H1 (cell line): ENCODE results near the gene BTBD3. TPM values are rescaled to one million over a fixed set of nuclear protein-coding genes. Genes with fewer than 3 reads are reported as not detected.

ENCODE experiments used
- CTCF ChIA-PET: fragments of 300-600 bp; sonication (Branson Sonifier 250); formaldehyde crosslinking; loops from one replicate; lab custom pipeline; 2021; ENCODE audit not compliant: partially characterized antibody; lab: Charles Lee
- POLR2A ChIA-PET: fragments of 300-600 bp; sonication (Branson Sonifier 250); formaldehyde crosslinking; loops from one replicate; lab custom pipeline; 2021; ENCODE audit warnings: inconsistent platforms; ENCODE audit not compliant: partially characterized antibody; lab: Charles Lee
- DNase-seq, 2 experiments: peaks; one replicate each; pipeline versions ENCODE4 v3.0.0 to v3.0.0-alpha.2; 2010 to 2022; ENCODE audit warnings: low spot score in 2 of 2, low read depth in 1 of 2, mixed read lengths in 1 of 2
- FAIRE-seq: peaks from 2 replicates; lab custom pipeline; 2011; peaks lifted over from hg19 to GRCh38; lab: Jason Lieb, UNC
- H2AFZ ChIP-seq: 2 replicates; pipeline ENCODE4 v1.8.1; 2012; ENCODE audit warnings: low read length, inconsistent platforms
- H2AK5ac ChIP-seq: 2 replicates; pipeline ENCODE4 v1.6.1; 2013; ENCODE audit warnings: low read depth, low read length
- H2BK120ac ChIP-seq: replicated peaks from 2 replicates; pipeline ENCODE3; 2013; ENCODE audit warnings: low read depth, low read length, inconsistent platforms
- H2BK12ac ChIP-seq: 2 replicates; pipeline ENCODE4 v1.6.1; 2013; ENCODE audit warnings: low read depth, low read length
- H2BK15ac ChIP-seq: 2 replicates; pipeline ENCODE4 v1.6.1; 2013; ENCODE audit warnings: low read length
- H2BK20ac ChIP-seq: 2 replicates; pipeline ENCODE4 v1.6.1; 2013; ENCODE audit warnings: low read length
- H2BK5ac ChIP-seq: 2 replicates; pipeline ENCODE4 v1.6.1; 2013; ENCODE audit warnings: low read depth, low read length
- H3K14ac ChIP-seq: 2 replicates; pipeline ENCODE4 v1.6.1; 2013; ENCODE audit warnings: inconsistent platforms; ENCODE audit not compliant: insufficient read length
- H3K18ac ChIP-seq: 2 replicates; pipeline ENCODE4 v1.6.1; 2013; ENCODE audit warnings: low read length; ENCODE audit errors: extremely low read depth
- H3K23ac ChIP-seq: 2 replicates; pipeline ENCODE4 v1.6.1; 2013; ENCODE audit warnings: inconsistent platforms; ENCODE audit not compliant: insufficient read length
- H3K23me2 ChIP-seq: 2 replicates; pipeline ENCODE4 v1.6.1; 2013; ENCODE audit warnings: low read depth, low read length
- H3K27ac ChIP-seq: 2 replicates; pipeline ENCODE4 v1.6.1; 2011; ENCODE audit warnings: low read depth, low read length, inconsistent platforms
- H3K27me3 ChIP-seq, 4 experiments: replicated peaks in 1 of 4; 1 replicate in 1 of 4; 2 replicates in 3 of 4; pipeline versions ENCODE4 v1.6.1 to v1.8.1; 2011 to 2013; ENCODE audit warnings: low read length in 3 of 4, mild to moderate bottlenecking in 3 of 4, inconsistent platforms in 2 of 4, mixed read lengths in 2 of 4, moderate library complexity in 1 of 4; ENCODE audit not compliant: control insufficient read depth in 3 of 4, insufficient read depth in 3 of 4; ENCODE audit errors: extremely low read depth in 1 of 4
- H3K36me3 ChIP-seq, 4 experiments: 2 replicates each; pipeline versions ENCODE4 v1.6.1 to v1.8.1; 2011 to 2013; ENCODE audit warnings: mild to moderate bottlenecking in 4 of 4, low read length in 3 of 4, moderate library complexity in 2 of 4, control low read depth in 1 of 4, inconsistent platforms in 1 of 4; ENCODE audit not compliant: insufficient read depth in 4 of 4, control insufficient read depth in 2 of 4
- H3K4ac ChIP-seq: replicated peaks from 2 replicates; pipeline ENCODE3; 2013; ENCODE audit warnings: low read length, low read depth, mixed read lengths, inconsistent platforms; ENCODE audit not compliant: insufficient read length
- H3K4me1 ChIP-seq, 4 experiments: replicated peaks in 1 of 4; 1 replicate in 1 of 4; 2 replicates in 3 of 4; pipeline versions ENCODE4 v1.6.1 to v1.8.1; 2011 to 2013; ENCODE audit warnings: low read length in 3 of 4, inconsistent platforms in 2 of 4, mixed read lengths in 1 of 4; ENCODE audit not compliant: insufficient read depth in 4 of 4, control insufficient read depth in 3 of 4
- H3K4me2 ChIP-seq, 2 experiments: 2 replicates each; pipeline versions ENCODE4 v1.6.1 to v1.8.1; 2011 to 2013; ENCODE audit warnings: low read depth in 2 of 2, low read length in 2 of 2, control low read depth in 1 of 2, inconsistent platforms in 1 of 2, mild to moderate bottlenecking in 1 of 2; ENCODE audit not compliant: insufficient read depth in 1 of 2
- H3K4me3 ChIP-seq, 4 experiments: fragments of 200-600, 300-600 bp in 1 of 4; sonication (generic), shearing (Covaris generic), sonication (Bioruptor Twin) in 1 of 4; 2 replicates each; pipeline versions ENCODE4 v1.5.1 to v1.8.1; 2011 to 2016; ENCODE audit warnings: low read length in 4 of 4, low read depth in 3 of 4, control low read depth in 2 of 4, inconsistent platforms in 2 of 4, mild to moderate bottlenecking in 2 of 4, mixed read lengths in 1 of 4, moderate library complexity in 1 of 4; ENCODE audit not compliant: insufficient read depth in 2 of 4; ENCODE audit errors: extremely low read depth in 1 of 4
- H3K56ac ChIP-seq: replicated peaks from 2 replicates; pipeline ENCODE3; 2013; ENCODE audit warnings: low read depth, mild to moderate bottlenecking, mixed read lengths, low read length, inconsistent platforms; ENCODE audit not compliant: insufficient read length
- H3K79me1 ChIP-seq: 2 replicates; pipeline ENCODE4 v1.6.1; 2013; ENCODE audit warnings: low read depth, low read length, control low read depth
- H3K79me2 ChIP-seq, 2 experiments: 2 replicates each; pipeline versions ENCODE4 v1.6.1 to v1.8.1; 2012 to 2013; ENCODE audit warnings: low read length in 2 of 2, mild to moderate bottlenecking in 2 of 2, inconsistent platforms in 1 of 2; ENCODE audit not compliant: insufficient read depth in 2 of 2, control insufficient read depth in 1 of 2
- H3K9ac ChIP-seq, 4 experiments: replicated peaks in 1 of 4; 1 replicate in 1 of 4; 2 replicates in 3 of 4; pipeline versions ENCODE4 v1.6.1 to v1.8.1; 2011 to 2013; ENCODE audit warnings: low read depth in 3 of 4, low read length in 3 of 4, control low read depth in 2 of 4, mild to moderate bottlenecking in 2 of 4, moderate library complexity in 2 of 4, inconsistent platforms in 1 of 4; ENCODE audit errors: extremely low read depth in 1 of 4
- H3K9me3 ChIP-seq, 2 experiments: 2 replicates each; pipeline versions ENCODE4 v1.6.1 to v1.8.1; 2012 to 2013; ENCODE audit warnings: mild to moderate bottlenecking in 2 of 2, moderate library complexity in 2 of 2, control low read depth in 1 of 2, inconsistent platforms in 1 of 2, low read depth in 1 of 2, low read length in 1 of 2, mixed read lengths in 1 of 2; ENCODE audit not compliant: insufficient read depth in 2 of 2
- H4K20me1 ChIP-seq, 2 experiments: replicated peaks in 1 of 2; 2 replicates each; pipeline versions ENCODE3 to v1.8.1; 2011 to 2013; ENCODE audit warnings: inconsistent platforms in 2 of 2, low read length in 2 of 2, mild to moderate bottlenecking in 1 of 2; ENCODE audit not compliant: insufficient read depth in 2 of 2, control insufficient read depth in 1 of 2
- H4K5ac ChIP-seq: 2 replicates; pipeline ENCODE4 v1.6.1; 2013; ENCODE audit warnings: low read length, low read depth, mixed read lengths, inconsistent platforms; ENCODE audit not compliant: insufficient read length
- H4K8ac ChIP-seq: 2 replicates; pipeline ENCODE4 v1.8.0; 2013; ENCODE audit warnings: mild to moderate bottlenecking, moderate library complexity, low read length, inconsistent platforms; ENCODE audit not compliant: insufficient read depth; ENCODE audit errors: extremely low read depth
- H4K91ac ChIP-seq: replicated peaks from 2 replicates; pipeline ENCODE3; 2013; ENCODE audit warnings: low read length, mixed read lengths, inconsistent platforms; ENCODE audit not compliant: insufficient read length
- BCL11A ChIP-seq, 2 experiments: IDR thresholded peaks; one replicate each; pipeline ENCODE4 v1.6.1; 2011; ENCODE audit warnings: low read depth in 2 of 2, low read length in 2 of 2, mild to moderate bottlenecking in 2 of 2
- CHD1 ChIP-seq: IDR thresholded peaks from 2 replicates; pipeline ENCODE4 v1.6.1; 2012; ENCODE audit warnings: low read depth, low read length, improper control_type of control experiment
- CHD2 ChIP-seq: IDR thresholded peaks from 2 replicates; pipeline ENCODE4 v1.6.1; 2012; ENCODE audit warnings: low read length, improper control_type of control experiment
- EP300 ChIP-seq, 2 experiments: IDR thresholded peaks; 1 replicate in 1 of 2; 2 replicates in 1 of 2; pipeline ENCODE4 v1.6.1; 2011 to 2012; ENCODE audit warnings: low read depth in 2 of 2, low read length in 2 of 2, mild to moderate bottlenecking in 2 of 2, borderline replicate concordance in 1 of 2, inconsistent platforms in 1 of 2, moderate library complexity in 1 of 2
- KDM4A ChIP-seq: IDR thresholded peaks from one replicate; pipeline ENCODE4 v1.7.1; 2012; ENCODE audit warnings: low read depth, mild to moderate bottlenecking, moderate library complexity, low read length, inconsistent platforms; ENCODE audit not compliant: severe bottlenecking
- MAFK ChIP-seq: IDR thresholded peaks from 2 replicates; pipeline ENCODE4 v1.6.1; 2012; ENCODE audit warnings: low read depth, mild to moderate bottlenecking, improper control_type of control experiment, low read length
- POLR2AphosphoS5 ChIP-seq: IDR thresholded peaks from 2 replicates; pipeline ENCODE4 v1.6.1; 2011; ENCODE audit warnings: low read depth, low read length
- POU5F1 ChIP-seq: IDR thresholded peaks from 2 replicates; pipeline ENCODE4 v1.6.1; 2011; ENCODE audit warnings: low read depth, mild to moderate bottlenecking, low read length, moderate library complexity
- RFX5 ChIP-seq: IDR thresholded peaks from 2 replicates; pipeline ENCODE4 v1.6.1; 2011; ENCODE audit warnings: low read depth, low read length, improper control_type of control experiment, borderline replicate concordance
- SIRT6 ChIP-seq: IDR thresholded peaks from one replicate; pipeline ENCODE4 v1.7.1; 2012; ENCODE audit warnings: low read length, inconsistent platforms
- SRF ChIP-seq: IDR thresholded peaks from 2 replicates; pipeline ENCODE4 v1.6.1; 2011; ENCODE audit warnings: mild to moderate bottlenecking, low read depth, low read length, moderate library complexity
- TEAD4 ChIP-seq: IDR thresholded peaks from 2 replicates; pipeline ENCODE4 v1.6.1; 2012; ENCODE audit warnings: low read depth, low read length, inconsistent platforms, mixed read lengths
- WGBS, 2 experiments: shearing (Covaris generic) in 1 of 2; methylation state at CpG; one replicate each; pipeline versions ENCODE4 v1.1.6 to v1.1.7; 2013 to 2015; ENCODE audit warnings: low lambda C conversion rate in 2 of 2, mixed read lengths in 2 of 2, inconsistent platforms in 1 of 2, low coverage in 1 of 2, missing lambda C conversion rate in 1 of 2; ENCODE audit not compliant: insufficient replicate concordance in 2 of 2, insufficient coverage in 1 of 2, insufficient read length in 1 of 2; ENCODE audit errors: extremely low coverage in 1 of 2, missing lambda C conversion rate in 1 of 2; 5-methylcytosine and 5-hydroxymethylcytosine counted together
- polyA plus RNA-seq, 7 experiments: library from polyadenylated mRNA; depleted of rRNA in 3 of 7; stranded (reverse) in 5 of 7; unstranded in 2 of 7; fragments of >200 nt in 5 of 7; fragments of 200-250 nt in 2 of 7; gene quantifications; 1 replicate in 5 of 7; 2 replicates in 1 of 7; 4 replicates in 1 of 7; pipeline versions ENCODE4 v1.2.1 to v1.2.3, GENCODE V29; 2011 to 2013; ENCODE audit warnings: missing spikeins in 2 of 7, mixed read lengths in 2 of 7
- total RNA-seq: library from RNA; stranded (reverse); fragmentation: NEBNext Ultra II Directional; extraction: Animal tissue kit (Norgen Biotek cat#: 25700); gene quantifications from 2 replicates; pipeline ENCODE4 v1.2.1, GENCODE V29; 2021
- TF ChIP-seq, protein P1 (sequence below): IDR thresholded peaks from 2 replicates; pipeline ENCODE4 v1.6.1; 2012; ENCODE audit warnings: low read length, inconsistent platforms

Gene BTBD3
- total and polyA plus RNA-seq, 2 of the 8 experiments (the other 6 are each of a cell fraction or from before 2014, with no cell fraction given) = 36.7 to 45.5 TPM

DNA sequence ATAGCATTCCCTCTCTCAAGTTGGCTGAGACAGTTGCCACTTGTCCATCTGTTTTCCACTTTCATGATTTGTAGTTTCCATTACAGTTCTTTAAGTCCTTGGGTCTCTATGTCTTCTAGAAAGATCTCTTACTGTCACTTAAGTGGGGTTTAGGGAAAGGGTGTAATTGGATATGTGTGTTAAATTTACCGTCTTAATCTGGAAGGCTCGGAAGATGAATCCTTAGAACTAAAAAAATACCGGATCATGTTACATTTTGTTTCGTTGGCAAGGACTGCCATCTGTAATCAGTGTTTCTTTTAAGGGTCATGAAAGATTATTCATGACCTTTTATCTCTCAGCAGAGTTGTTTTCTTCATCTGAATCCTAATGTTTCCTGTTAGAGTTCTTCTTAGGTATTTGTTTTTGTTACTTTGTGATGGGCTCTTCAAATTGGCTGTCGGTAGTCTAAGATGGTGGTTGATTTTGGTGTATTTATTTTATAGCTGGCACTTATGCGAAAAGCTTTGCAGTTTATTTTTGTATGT, 21.8 kb upstream of the BTBD3 start:
- Histone ChIP-seq H3K4me2 (no peak overlapping the region), H3K14ac (no peak overlapping the region), H2BK120ac (no peak overlapping the region), H3K79me2 (peaks cover 20 to 93% of the 10 kb centered on the region in 2 experiments; a peak in 3 of 4 replicates), H3K4me1 (peaks cover 1 to 8% (median 2%) of the 10 kb centered on the region in 4 experiments; a peak in 3 of 7 replicates), H3K4ac (no peak overlapping the region), H4K8ac (no peak overlapping the region), H2AK5ac (no peak overlapping the region), H3K56ac (no peak overlapping the region), H2BK5ac (no peak overlapping the region), H3K18ac (no peak overlapping the region), H3K23ac (no peak overlapping the region), H3K27ac (no peak overlapping the region), H2BK12ac (no peak overlapping the region), H3K9me3 (no peaks in the 10 kb centered on the region), H3K4me3 (no peak overlapping the region), H3K9ac (no peak overlapping the region), H4K5ac (no peak overlapping the region), H3K79me1 (peaks cover 9% of the 10 kb centered on the region), H4K91ac (no peak overlapping the region), H2BK20ac (no peak overlapping the region), H3K27me3 (no peaks in the 10 kb centered on the region), H4K20me1 (peaks cover 2 to 6% of the 10 kb centered on the region in 2 experiments), H2AFZ (no peak overlapping the region), H2BK15ac (no peak overlapping the region), H3K36me3 (no peaks in the 10 kb centered on the region; a peak in 1 of 8 replicates), H3K23me2 (peaks cover 4% of the 10 kb centered on the region)
- ChIA-PET CTCF (interaction anchor here (1.4 to 1.6 kb wide), 2 partner anchors 9 to 17 kb away, joined by 3 read pairs; no protein-coding TSS in a partner anchor), POLR2A (no interaction called here)
- DNase-seq = no peak
- no peak for FAIRE-seq
- 89% methylated on average over 6 of the region's 6 CpGs; no CpG with 5 or more reads in 1 of the 2 experiments for WGBS, 2 experiments
- TF ChIP-seq BCL11A (IDR thresholded peaks at IDR 0.05; ENCODE audit: low read depth in 2 of 2, low read length in 2 of 2) (no peak), CHD2 (no peak), SRF (no peak), KDM4A (no peak), TEAD4 (no peak), POLR2AphosphoS5 (no peak), SIRT6 (no peak), RFX5 (no peak), CHD1 (no peak), MAFK (no peak), EP300 (IDR thresholded peaks at IDR 0.05; ENCODE audit: borderline replicate concordance in 1 of 2, low read depth in 2 of 2, low read length in 2 of 2) (no peak), POU5F1 (no peak)
- TF ChIP-seq, protein P1, sequence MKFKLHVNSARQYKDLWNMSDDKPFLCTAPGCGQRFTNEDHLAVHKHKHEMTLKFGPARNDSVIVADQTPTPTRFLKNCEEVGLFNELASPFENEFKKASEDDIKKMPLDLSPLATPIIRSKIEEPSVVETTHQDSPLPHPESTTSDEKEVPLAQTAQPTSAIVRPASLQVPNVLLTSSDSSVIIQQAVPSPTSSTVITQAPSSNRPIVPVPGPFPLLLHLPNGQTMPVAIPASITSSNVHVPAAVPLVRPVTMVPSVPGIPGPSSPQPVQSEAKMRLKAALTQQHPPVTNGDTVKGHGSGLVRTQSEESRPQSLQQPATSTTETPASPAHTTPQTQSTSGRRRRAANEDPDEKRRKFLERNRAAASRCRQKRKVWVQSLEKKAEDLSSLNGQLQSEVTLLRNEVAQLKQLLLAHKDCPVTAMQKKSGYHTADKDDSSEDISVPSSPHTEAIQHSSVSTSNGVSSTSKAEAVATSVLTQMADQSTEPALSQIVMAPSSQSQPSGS = no peak
